Stimulated activated memory B cell treated with anti-CD40 and anti-IgM and Interleukin-4, amounts not matched to agents 10 μg/mL and 1 μg/mL and 100 μg/mL, for 72 hours (primary cell): ENCODE measurements around the gene NELL1.

Experiments
- ATAC-seq: fragments of 150-1000 bp; cut with Tn5 transposase; 2 replicates; pipeline ENCODE4 v1.10.0; 2021
- H3K27ac Mint-ChIP-seq: one replicate; pipeline ENCODE4 v1.8.0; 2022; ENCODE audit warnings: mild to moderate bottlenecking, mixed read lengths
- H3K27me3 Mint-ChIP-seq: one replicate; pipeline ENCODE4 v1.8.0; 2022; ENCODE audit warnings: mixed read lengths
- H3K36me3 Mint-ChIP-seq: one replicate; pipeline ENCODE4 v1.8.0; 2022; ENCODE audit warnings: mixed read lengths
- H3K4me1 Mint-ChIP-seq: one replicate; pipeline ENCODE4 v1.8.0; 2022; ENCODE audit warnings: mixed read lengths
- H3K4me3 Mint-ChIP-seq: one replicate; pipeline ENCODE4 v1.8.0; 2022; ENCODE audit warnings: mild to moderate bottlenecking, moderate library complexity, mixed read lengths
- H3K9me3 Mint-ChIP-seq: one replicate; pipeline ENCODE4 v1.8.0; 2022; ENCODE audit warnings: mixed read lengths

NELL1 gene

DNA sequence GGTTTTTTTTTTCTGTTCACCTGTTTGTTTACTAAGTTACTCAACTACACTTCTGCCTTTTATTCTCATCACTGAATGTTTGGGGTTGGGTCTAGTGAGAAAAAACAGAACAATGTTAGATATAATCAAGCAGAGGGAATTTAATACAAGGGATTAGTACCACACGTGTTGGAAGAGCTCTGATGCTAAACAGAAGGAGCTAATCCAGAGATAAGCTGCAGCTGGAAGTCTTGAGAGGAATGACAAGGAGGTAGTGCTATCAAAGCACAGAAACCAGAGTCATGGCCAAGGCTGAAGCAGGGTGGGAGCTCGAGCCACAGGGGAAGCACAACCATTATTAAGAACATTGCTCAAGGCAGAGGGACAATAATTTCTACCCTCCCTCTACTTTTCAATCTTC lies 919.4 kb downstream of the NELL1 start:
- no peak for ATAC-seq
- no peaks in the 10 kb centered on the region for H3K27me3 Mint-ChIP-seq
- H3K27ac Mint-ChIP-seq: no peak overlapping the region
- H3K4me1 Mint-ChIP-seq: no peaks in the 10 kb centered on the region
- no peak overlapping the region for H3K4me3 Mint-ChIP-seq
- H3K9me3 Mint-ChIP-seq: peaks cover 10% of the 10 kb centered on the region
- H3K36me3 Mint-ChIP-seq: no peaks in the 10 kb centered on the region

- ATAC-seq: no peak
- Mint-ChIP-seq H3K27me3 (no peaks in the 10 kb centered on the region), H3K27ac (no peak overlapping the region), H3K9me3 (peaks cover 3% of the 10 kb centered on the region), H3K4me1 (no peaks in the 10 kb centered on the region), H3K36me3 (no peaks in the 10 kb centered on the region), H3K4me3 (no peak overlapping the region)
Measured at GRCh38 chr11:21602699-21603098, 933.3 kb downstream of the NELL1 start.

- H3K36me3 Mint-ChIP-seq: no peaks in the 10 kb centered on the region
- H3K27ac Mint-ChIP-seq: no peak overlapping the region
- no peak overlapping the region for H3K4me3 Mint-ChIP-seq
- no peaks in the 10 kb centered on the region for H3K27me3 Mint-ChIP-seq
- no peaks in the 10 kb centered on the region for H3K4me1 Mint-ChIP-seq
- H3K9me3 Mint-ChIP-seq: no peaks in the 10 kb centered on the region
- no peak for ATAC-seq
Measured at GRCh38 chr11:21603886-21604285, 934.5 kb downstream of the NELL1 start.

DNA sequence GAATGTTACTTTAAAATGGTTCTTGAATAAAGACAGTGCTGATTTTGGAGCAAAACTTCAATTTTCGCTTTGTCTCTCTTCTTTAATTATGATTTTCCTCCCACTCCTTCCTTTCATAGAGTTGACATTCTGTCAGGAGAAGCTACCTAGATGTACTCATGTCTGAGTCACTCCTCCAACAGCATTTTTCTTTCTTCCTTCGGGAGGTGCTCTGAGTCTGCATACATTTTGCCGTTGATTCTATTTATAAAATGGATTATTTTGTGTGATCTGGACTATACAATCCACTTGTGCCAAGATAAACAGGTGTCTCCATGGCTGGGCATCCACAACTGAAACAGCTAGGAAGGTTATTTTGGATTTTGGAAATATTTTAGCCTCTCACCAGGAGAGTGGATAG lies 935.2 kb downstream of the NELL1 start:
- H3K9me3 Mint-ChIP-seq: no peaks in the 10 kb centered on the region

GRCh38 chr11:21612326-21612725 lies 942.9 kb downstream of the NELL1 start:
- Mint-ChIP-seq H3K4me1 (no peaks in the 10 kb centered on the region), H3K36me3 (no peaks in the 10 kb centered on the region), H3K4me3 (no peak overlapping the region), H3K27me3 (no peaks in the 10 kb centered on the region), H3K27ac (no peak overlapping the region), H3K9me3 (no peaks in the 10 kb centered on the region)
- ATAC-seq: peak; percentile 27

More for the DNA sequence above, 935.2 kb downstream of the NELL1 start:
- no peaks in the 10 kb centered on the region for H3K27me3 Mint-ChIP-seq
- no peak for ATAC-seq
- H3K27ac Mint-ChIP-seq: no peak overlapping the region
- H3K4me1 Mint-ChIP-seq: no peaks in the 10 kb centered on the region
- H3K4me3 Mint-ChIP-seq: no peak overlapping the region
- H3K36me3 Mint-ChIP-seq: no peaks in the 10 kb centered on the region

DNA sequence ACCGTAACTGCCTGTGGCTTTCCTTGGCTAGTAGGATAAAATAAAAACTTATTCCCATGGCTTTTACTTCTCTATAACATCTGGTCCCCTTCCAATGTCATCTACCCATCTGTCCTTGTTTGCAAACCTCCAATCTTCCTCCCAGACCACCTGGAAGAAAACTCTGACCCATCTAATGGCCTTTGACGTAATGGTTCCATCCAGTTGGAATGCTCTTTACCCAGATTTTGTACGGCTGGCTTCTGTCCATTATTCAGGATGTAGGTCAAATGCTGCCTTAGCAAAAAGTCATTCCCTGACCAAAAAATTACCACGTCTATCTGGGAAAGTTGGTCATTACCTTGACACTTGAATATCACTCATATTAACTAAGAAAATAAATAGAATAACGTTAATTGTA lies 945.6 kb downstream of the NELL1 start:
- Mint-ChIP-seq H3K4me3 (no peak overlapping the region), H3K9me3 (peaks cover 3% of the 10 kb centered on the region), H3K27me3 (no peaks in the 10 kb centered on the region), H3K27ac (no peak overlapping the region), H3K36me3 (no peaks in the 10 kb centered on the region), H3K4me1 (no peaks in the 10 kb centered on the region)
- no peak for ATAC-seq

- no peak overlapping the region for H3K4me3 Mint-ChIP-seq
- H3K4me1 Mint-ChIP-seq: no peaks in the 10 kb centered on the region
- ATAC-seq: no peak
- H3K27ac Mint-ChIP-seq: no peak overlapping the region
- no peaks in the 10 kb centered on the region for H3K27me3 Mint-ChIP-seq
- no peaks in the 10 kb centered on the region for H3K36me3 Mint-ChIP-seq
- peaks cover 3% of the 10 kb centered on the region for H3K9me3 Mint-ChIP-seq
Measured at GRCh38 chr11:21615955-21616371, 946.6 kb downstream of the NELL1 start.

GRCh38 chr11:21622566-21622965 lies 953.2 kb downstream of the NELL1 start:
- no peak for ATAC-seq
- Mint-ChIP-seq H3K27me3 (no peaks in the 10 kb centered on the region), H3K9me3 (peaks cover 3% of the 10 kb centered on the region), H3K36me3 (no peaks in the 10 kb centered on the region), H3K4me3 (no peak overlapping the region), H3K27ac (no peak overlapping the region), H3K4me1 (no peaks in the 10 kb centered on the region)

DNA sequence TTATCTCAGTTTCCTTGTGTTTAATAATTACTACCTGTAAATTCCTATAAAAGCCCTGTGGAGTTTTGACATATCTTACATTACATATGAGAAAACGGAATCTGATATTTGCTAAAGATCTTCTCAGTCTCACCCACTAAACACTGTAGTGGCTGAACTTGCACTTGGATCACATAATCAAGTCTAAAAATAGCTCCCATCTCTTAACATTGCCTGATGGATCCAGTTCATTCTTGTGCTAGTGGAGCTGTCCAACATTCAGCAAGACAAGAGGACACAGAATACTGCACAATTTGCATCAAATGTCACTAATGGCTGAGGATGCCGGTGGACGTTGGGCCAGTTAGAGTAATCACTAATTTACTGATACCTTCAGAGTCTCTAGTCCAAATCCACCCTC lies 953.6 kb downstream of the NELL1 start:
- ATAC-seq: no peak
- Mint-ChIP-seq H3K4me3 (no peak overlapping the region), H3K9me3 (peaks cover 3% of the 10 kb centered on the region)

More for the DNA sequence above, 953.6 kb downstream of the NELL1 start:
- H3K4me1 Mint-ChIP-seq: no peaks in the 10 kb centered on the region
- no peaks in the 10 kb centered on the region for H3K36me3 Mint-ChIP-seq
- H3K27me3 Mint-ChIP-seq: no peaks in the 10 kb centered on the region
- no peak overlapping the region for H3K27ac Mint-ChIP-seq
